Lower leg skin (tissue), 4 donors: ENCODE measurements around the gene EXOC6B. TPM values are rescaled to one million over a fixed set of nuclear protein-coding genes. Genes with fewer than 3 reads are reported as not detected.

Experiments used
- DNase-seq, 2 donors: peaks; one replicate each; pipeline ENCODE4 v3.0.0-alpha.2; 2019; ENCODE audit warnings: low spot score in 2 of 2
- H3K4me3 ChIP-seq: fragments of 200-600 bp; sonication (generic); 2 replicates; pipeline ENCODE4 v1.5.1; 2017; ENCODE audit warnings: mild to moderate bottlenecking, low read depth; ENCODE audit not compliant: poor library complexity, severe bottlenecking
- CTCF ChIP-seq, 3 donors: fragments of 450-650 bp; IDR thresholded peaks; one replicate each; pipeline ENCODE4 v1.5.1; 2016; ENCODE audit warnings: antibody characterized with exemption in 3 of 3, mild to moderate bottlenecking in 3 of 3, moderate library complexity in 2 of 3
- POLR2A ChIP-seq, 2 donors: fragments of 450-650 bp; IDR thresholded peaks; one replicate each; pipeline ENCODE4 v1.6.1; 2016 to 2017; ENCODE audit warnings: antibody characterized with exemption in 2 of 2, mild to moderate bottlenecking in 1 of 2, moderate library complexity in 1 of 2
- WGBS, 2 donors: methylation state at CpG; one replicate each; pipeline ENCODE4 v1.1.5; 2018; 5-methylcytosine and 5-hydroxymethylcytosine counted together
- intact Hi-C: fragments of 100-400 bp; cut with DNase I; formaldehyde crosslinking; loops from one replicate; pipeline ENCODE4 v1.15.0; 2023; ENCODE audit warnings: low total_unique reads
- total RNA-seq, 4 donors: library from RNA; depleted of rRNA; stranded (reverse); fragments of >200 nt; gene quantifications; one replicate each; pipeline ENCODE4 v1.1.0, GENCODE V29; 2016

Gene EXOC6B
- total RNA-seq, 4 donors from 2014 or later, result 85.8 to 164 (median 103) TPM

- no peak for DNase-seq
- intact Hi-C loops, result no loop called here
- WGBS, 2 donors, result 76 to 77% methylated on average over 3 of the region's 3 CpGs
- H3K4me3 ChIP-seq, result no peak overlapping the region
- TF ChIP-seq POLR2A (IDR thresholded peaks at IDR 0.05), result no peak
Observed at GRCh38 chr2:72222829-72223564, 602.8 kb downstream of the EXOC6B start.

- H3K4me3 ChIP-seq, result no peak overlapping the region
- TF ChIP-seq POLR2A (IDR thresholded peaks at IDR 0.05) (no peak), CTCF (IDR thresholded peaks at IDR 0.05) (no peak)
- 69 to 75% methylated on average over 2 of the region's 2 CpGs for WGBS, 2 donors
- no peak for DNase-seq
- intact Hi-C loops, result no loop called here
Observed at GRCh38 chr2:72220170-72220569, 605.7 kb downstream of the EXOC6B start.

- intact Hi-C loops, result no loop called here
- 73 to 89% methylated on average over 4 of the region's 4 CpGs for WGBS, 2 donors
- no peak for DNase-seq
- no peak overlapping the region for H3K4me3 ChIP-seq
- TF ChIP-seq CTCF (IDR thresholded peaks at IDR 0.05) (no peak), POLR2A (IDR thresholded peaks at IDR 0.05) (no peak)
Observed at GRCh38 chr2:72214429-72215143, 611.2 kb downstream of the EXOC6B start.

GRCh38 chr2:72212486-72212855 is 613.4 kb downstream of the EXOC6B start:
- no peak for DNase-seq

GRCh38 chr2:72211777-72212485 is 613.9 kb downstream of the EXOC6B start:
- TF ChIP-seq CTCF (IDR thresholded peaks at IDR 0.05) (no peak), POLR2A (IDR thresholded peaks at IDR 0.05) (no peak)
- WGBS, 2 donors, result 75 to 79% methylated on average over 2 of the region's 2 CpGs
- intact Hi-C loops, result no loop called here
- no peak overlapping the region for H3K4me3 ChIP-seq
- no peak for DNase-seq

More at GRCh38 chr2:72212486-72212855, 613.4 kb downstream of the EXOC6B start:
- intact Hi-C loops, result no loop called here
- TF ChIP-seq CTCF (IDR thresholded peaks at IDR 0.05) (no peak), POLR2A (IDR thresholded peaks at IDR 0.05) (no peak)
- WGBS, 2 donors, result 72 to 88% methylated on average over 1 of the region's 1 CpG
- no peak overlapping the region for H3K4me3 ChIP-seq

GRCh38 chr2:72211350-72211749 is 614.5 kb downstream of the EXOC6B start:
- WGBS, 2 donors, result 64 to 70% methylated on average over 2 of the region's 2 CpGs
- no peak for DNase-seq
- no peak overlapping the region for H3K4me3 ChIP-seq
- TF ChIP-seq POLR2A (IDR thresholded peaks at IDR 0.05) (no peak), CTCF (IDR thresholded peaks at IDR 0.05) (no peak)
- intact Hi-C loops, result no loop called here
